ENCODE data around the gene FAM237B. TPM values are rescaled to one million over a fixed set of nuclear protein-coding genes. Genes with fewer than 3 reads are reported as not detected.

Gene FAM237B
- total and polyA plus RNA-seq, 8 donors, result 0.11 to 0.31 (median 0.20) TPM; not detected in 2

DNA sequence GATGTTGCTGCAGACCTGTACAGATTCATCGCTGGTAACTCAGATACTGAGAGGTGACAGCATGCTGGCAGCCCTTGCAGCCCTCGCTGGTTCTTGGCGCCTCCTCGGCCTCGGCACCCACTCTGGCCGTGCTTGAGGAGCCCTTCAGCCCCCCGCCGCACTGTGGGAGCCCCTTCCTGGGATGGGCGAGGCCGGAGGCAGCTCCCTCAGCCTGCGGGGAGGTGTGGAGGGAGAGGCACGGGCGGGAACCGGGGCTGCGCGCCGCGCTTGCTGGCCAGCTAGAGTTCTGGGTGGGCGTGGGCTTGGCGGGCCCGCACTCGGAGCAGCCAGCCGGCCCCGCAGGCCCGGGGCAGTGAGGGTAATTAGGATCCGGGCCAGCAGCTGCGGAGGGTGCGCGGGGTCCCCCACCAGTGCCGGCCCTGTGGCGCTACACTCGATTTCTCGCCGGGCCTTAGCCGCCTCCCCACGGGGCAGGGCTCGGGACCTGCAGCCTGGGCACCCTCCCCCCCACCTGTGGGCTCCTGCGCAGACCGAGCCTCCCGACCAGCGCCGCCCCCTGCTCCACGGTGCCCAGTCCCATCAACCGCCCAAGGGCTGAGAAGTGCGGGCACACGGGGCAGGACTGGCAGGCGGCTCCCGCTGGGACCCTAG lies 13.2 kb upstream of the FAM237B start:
- TF ChIP-seq CTCF (IDR thresholded peaks at IDR 0.05), result no peak
- H3K36me3 ChIP-seq, result no peaks in the 10 kb centered on the region
- ATAC-seq, result no peak

DNA sequence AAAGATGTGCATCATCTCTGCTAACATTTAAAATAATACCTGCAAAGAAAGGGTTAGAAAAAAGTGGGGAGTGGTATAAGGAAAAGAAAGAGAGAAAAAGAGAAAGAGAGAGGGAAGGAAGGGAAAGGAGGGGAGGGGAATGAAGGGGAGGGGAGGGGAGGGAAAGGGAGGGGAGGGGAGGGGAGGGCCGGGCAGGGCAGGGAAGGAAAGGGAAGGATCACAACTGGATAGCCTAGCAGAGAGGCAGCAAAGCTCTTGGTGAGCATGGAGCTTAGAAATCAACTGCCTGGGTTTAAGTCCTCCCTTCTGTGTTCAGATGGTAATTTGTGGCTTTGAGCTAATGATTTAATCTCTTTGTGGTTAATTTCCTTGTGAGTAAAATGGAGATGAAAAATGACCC lies 5.4 kb upstream of the FAM237B start:
- no peak for TF ChIP-seq CTCF (IDR thresholded peaks at IDR 0.05)
- H3K27me3 ChIP-seq, result peaks cover 14 to 38% of the 10 kb centered on the region in 2 donors
- intact Hi-C loops (cut with DNase I), result no loop called here

More for the DNA sequence above, 13.2 kb upstream of the FAM237B start:
- DNase-seq, result peak in 1 of 4 donors; percentile 77
- H3K27ac ChIP-seq, result no peak overlapping the region
- no peak overlapping the region for H3K4me3 ChIP-seq
- intact Hi-C loops (cut with DNase I), result no loop called here
- no peaks in the 10 kb centered on the region for H3K4me1 ChIP-seq
- H3K27me3 ChIP-seq, result no peaks in the 10 kb centered on the region
- H3K9me3 ChIP-seq, result no peaks in the 10 kb centered on the region

DNA sequence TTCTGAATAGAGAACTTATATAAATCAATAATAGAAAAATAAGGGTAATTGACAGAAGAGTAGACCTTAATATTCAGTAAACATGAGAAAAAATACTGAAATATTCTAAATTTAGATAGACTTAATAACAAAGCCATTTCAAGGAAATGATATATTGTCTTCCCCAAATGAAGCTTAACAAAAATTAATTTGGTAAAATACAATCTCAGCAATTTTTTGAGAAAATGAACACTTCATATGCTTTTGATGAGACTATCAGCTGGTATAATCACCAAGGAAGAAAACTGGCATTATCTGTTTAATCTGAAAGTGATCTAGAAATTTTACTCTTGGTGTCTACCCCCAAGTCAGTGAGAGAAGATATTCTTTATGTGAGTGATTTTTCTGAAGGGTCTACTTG lies 1.7 kb upstream of the FAM237B start:
- H3K4me3 ChIP-seq, result no peak overlapping the region

More for the DNA sequence above, 5.4 kb upstream of the FAM237B start:
- Histone ChIP-seq H3K4me3 (no peak overlapping the region), H3K36me3 (no peaks in the 10 kb centered on the region), H3K4me1 (no peaks in the 10 kb centered on the region), H3K9me3 (no peaks in the 10 kb centered on the region), H3K27ac (no peak overlapping the region)
- DNase-seq, result no peak
- ATAC-seq, result no peak

DNA sequence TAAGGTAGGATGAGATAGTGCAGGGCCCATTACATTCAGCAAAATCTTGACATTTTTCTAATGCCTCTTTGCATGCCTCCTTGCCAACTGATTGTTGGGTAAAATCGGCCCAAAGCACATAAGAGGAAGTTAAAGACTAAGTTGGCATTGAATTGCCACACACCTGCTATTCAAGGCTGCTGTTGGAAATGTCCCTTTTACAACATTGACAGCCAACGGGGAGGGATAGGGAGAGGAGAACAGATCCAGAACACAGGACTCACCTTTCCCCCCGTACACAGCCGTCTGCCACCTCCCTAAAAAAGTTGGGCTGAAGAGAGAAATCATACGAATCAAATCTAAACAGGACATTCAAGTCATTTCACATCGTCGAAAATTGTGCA lies 695 bp downstream of the FAM237B start:
- H3K4me3 ChIP-seq, result peak overlapping the region in 1 of 2 donors; percentile 3

More for the DNA sequence above, 1.7 kb upstream of the FAM237B start:
- no peak for TF ChIP-seq CTCF (IDR thresholded peaks at IDR 0.05)
- ATAC-seq (no peak), DNase-seq (no peak)
- Histone ChIP-seq H3K36me3 (no peaks in the 10 kb centered on the region), H3K9me3 (no peaks in the 10 kb centered on the region), H3K27ac (no peak overlapping the region), H3K4me1 (peaks cover 0 to 7% of the 10 kb centered on the region in 2 donors), H3K27me3 (peaks cover 43 to 73% of the 10 kb centered on the region in 2 donors)
- intact Hi-C loops (cut with DNase I), result no loop called here

GRCh38 chr7:90320014-90320413 lies 1.1 kb downstream of the FAM237B start:
- no peak overlapping the region for H3K4me3 ChIP-seq
- DNase-seq, result no peak
- intact Hi-C loops (cut with DNase I), result no loop called here
- H3K4me1 ChIP-seq, result peaks cover 0 to 7% of the 10 kb centered on the region in 2 donors
- H3K36me3 ChIP-seq, result no peaks in the 10 kb centered on the region
- no peaks in the 10 kb centered on the region for H3K9me3 ChIP-seq
- no peak overlapping the region for H3K27ac ChIP-seq
- TF ChIP-seq CTCF (IDR thresholded peaks at IDR 0.05), result no peak
- no peak for ATAC-seq
- peaks cover 43 to 72% of the 10 kb centered on the region in 2 donors for H3K27me3 ChIP-seq

More for the DNA sequence above, 695 bp downstream of the FAM237B start:
- H3K36me3 ChIP-seq, result no peaks in the 10 kb centered on the region
- intact Hi-C loops (cut with DNase I), result no loop called here
- H3K27me3 ChIP-seq, result peaks cover 43 to 76% of the 10 kb centered on the region in 2 donors
- ATAC-seq (no peak), DNase-seq (no peak)
- TF ChIP-seq CTCF (IDR thresholded peaks at IDR 0.05), result no peak
- H3K9me3 ChIP-seq, result no peaks in the 10 kb centered on the region
- no peak overlapping the region for H3K27ac ChIP-seq
- peaks cover 0 to 7% of the 10 kb centered on the region in 2 donors for H3K4me1 ChIP-seq

Measured in left lung (tissue), 10 donors.